A673 (cell line): ENCODE data around the gene MRPL40.

Source experiments
- CTCF ChIP-seq: fragments of 300-800, 200-600 bp; sonication (generic); conservative IDR thresholded peaks from 2 replicates; pipeline ENCODE4 v1.5.1; 2017; ENCODE audit warnings: low read depth, mild to moderate bottlenecking, antibody characterized with exemption, low read length, moderate library complexity, mixed read lengths
- EZH2 ChIP-seq: fragments of 200-600 bp; sonication (generic); IDR thresholded peaks from 2 replicates; pipeline ENCODE4 v1.6.1; 2017; ENCODE audit warnings: borderline replicate concordance, low read depth, mild to moderate bottlenecking, mixed read lengths, antibody characterized with exemption, low read length; ENCODE audit not compliant: poor library complexity, severe bottlenecking

- no peak for TF ChIP-seq EZH2
- no peak for TF ChIP-seq CTCF
These were observed 8.3 kb downstream of the MRPL40 start for GRCh38 chr22:19440411-19441195.
